GM12878 (cell line): Measurements from ENCODE around the gene OR8U1. TPM values are rescaled to one million over a fixed set of nuclear protein-coding genes. Genes with fewer than 3 reads are reported as not detected.

Experiments
- ATAC-seq: fragments of 200-7000 bp; cut with Tn5 transposase; 3 replicates; pipeline ENCODE4 v1.9.1; 2020; ENCODE audit warnings: mild to moderate bottlenecking, moderate library complexity
- BruUV-seq: library from RNA; stranded (reverse); fragments of 400-500 nt; replicated peaks from 2 replicates; lab custom pipeline; 2021; lab: Mats Ljungman, UMichigan
- CTCF ChIA-PET: fragments of 300-600 bp; sonication (Branson Sonifier 250); formaldehyde crosslinking; extraction: SDS; loops from one replicate; lab custom pipeline; 2021; ENCODE audit warnings: inconsistent platforms; lab: Yijun Ruan, JAX
- POLR2A ChIA-PET: fragments of 350-600 bp; formaldehyde crosslinking; extraction: SDS; loops from one replicate; lab custom pipeline; 2021; ENCODE audit warnings: inconsistent platforms; lab: Charles Lee
- RAD21 ChIA-PET: fragments of 300-600 bp; sonication (Branson Sonifier 250); formaldehyde crosslinking; loops from one replicate; lab custom pipeline; 2023; ENCODE audit warnings: antibody characterized with exemption; ENCODE audit not compliant: unreplicated experiment; lab: Charles Lee
- SMC1A ChIA-PET: fragments of 300-600 bp; sonication (Branson Sonifier 250); formaldehyde crosslinking; loops from one replicate; lab custom pipeline; 2023; ENCODE audit not compliant: unreplicated experiment, uncharacterized antibody; lab: Charles Lee
- DNase-seq: peaks from one replicate; pipeline ENCODE4 v3.0.0-alpha.2; 2011; ENCODE audit warnings: low read depth, low spot score
- FAIRE-seq: peaks from 3 replicates; lab custom pipeline; 2011; peaks lifted over from hg19 to GRCh38; lab: Jason Lieb, UNC
- H2AFZ ChIP-seq: 2 replicates; pipeline ENCODE4 v1.6.0; 2011; ENCODE audit warnings: low read depth, low read length, control low read depth; ENCODE audit not compliant: control insufficient read depth
- H3K27ac ChIP-seq: 2 replicates; pipeline ENCODE4 v1.5.1; 2011; ENCODE audit warnings: control low read depth; ENCODE audit not compliant: control insufficient read depth, insufficient read depth
- H3K27me3 ChIP-seq, 2 experiments: replicated peaks in 1 of 2; 2 replicates each; pipeline versions ENCODE4 v1.6.0 to v1.6.1; 2011; ENCODE audit warnings: low read length in 1 of 2; ENCODE audit not compliant: control insufficient read depth in 2 of 2, insufficient read depth in 2 of 2
- H3K36me3 ChIP-seq, 2 experiments: 2 replicates each; pipeline ENCODE4 v1.5.1; 2011; ENCODE audit warnings: low read length in 1 of 2; ENCODE audit not compliant: control insufficient read depth in 2 of 2, insufficient read depth in 2 of 2
- H3K4me1 ChIP-seq: 2 replicates; pipeline ENCODE4 v1.6.1; 2011; ENCODE audit warnings: mild to moderate bottlenecking, low read length, moderate library complexity, mixed read lengths; ENCODE audit not compliant: control insufficient read depth, insufficient read depth
- H3K4me2 ChIP-seq: 2 replicates; pipeline ENCODE4 v1.6.0; 2011; ENCODE audit warnings: control low read depth; ENCODE audit not compliant: control insufficient read depth, insufficient read depth
- H3K4me3 ChIP-seq: fragments of 200-600 bp; sonication (generic); 2 replicates; pipeline ENCODE4 v1.5.1; 2016
- H3K79me2 ChIP-seq: 2 replicates; pipeline ENCODE4 v1.6.0; 2011; ENCODE audit warnings: low read length; ENCODE audit not compliant: control insufficient read depth, insufficient read depth
- H3K9ac ChIP-seq: 2 replicates; pipeline ENCODE4 v1.8.0; 2011; ENCODE audit warnings: low read length, control low read depth, mixed read lengths; ENCODE audit not compliant: control insufficient read depth, insufficient read depth
- H3K9me3 ChIP-seq: replicated peaks from 3 replicates; pipeline ENCODE4 v1.5.1; 2011; ENCODE audit warnings: mild to moderate bottlenecking, low read length; ENCODE audit not compliant: control insufficient read depth, insufficient read depth
- H4K20me1 ChIP-seq: 2 replicates; pipeline ENCODE4 v1.6.0; 2011; ENCODE audit not compliant: control insufficient read depth, insufficient read depth
- ATF7 ChIP-seq: fragments of 450-650 bp; IDR thresholded peaks from 2 replicates; pipeline ENCODE4 v1.6.1; 2016; ENCODE audit warnings: low read depth, mild to moderate bottlenecking
- CBX3 ChIP-seq: fragments of 200-600 bp; sonication (generic); IDR thresholded peaks from 2 replicates; pipeline ENCODE4 v1.6.1; 2016; ENCODE audit warnings: low read depth, borderline replicate concordance
- ELK1 ChIP-seq: IDR thresholded peaks from 2 replicates; pipeline ENCODE4 v1.6.1; 2012; ENCODE audit warnings: low read depth, low read length, improper control_type of control experiment
- ESRRA ChIP-seq: IDR thresholded peaks from 2 replicates; pipeline ENCODE4 v1.6.1; 2012; ENCODE audit warnings: mild to moderate bottlenecking, low read length, improper control_type of control experiment
- IRF4 ChIP-seq: IDR thresholded peaks from 2 replicates; pipeline ENCODE4 v1.6.1; 2011; ENCODE audit warnings: low read depth, low read length
- MEF2B ChIP-seq: fragments of 450-650 bp; IDR thresholded peaks from 2 replicates; pipeline ENCODE4 v1.6.1; 2018; ENCODE audit warnings: mild to moderate bottlenecking, moderate library complexity; ENCODE audit not compliant: partially characterized antibody, poor library complexity, severe bottlenecking
- NFYA ChIP-seq: IDR thresholded peaks from 2 replicates; pipeline ENCODE4 v1.6.1; 2011; ENCODE audit warnings: low read depth, mild to moderate bottlenecking, low read length, improper control_type of control experiment, borderline replicate concordance
- RAD51 ChIP-seq: fragments of 450-650 bp; IDR thresholded peaks from 2 replicates; pipeline ENCODE4 v1.6.1; 2016; ENCODE audit warnings: moderate library complexity, mild to moderate bottlenecking, inconsistent platforms
- RELA ChIP-seq: fragments of 450-650 bp; IDR thresholded peaks from 2 replicates; pipeline ENCODE4 v1.8.0; 2014; ENCODE audit warnings: borderline replicate concordance; ENCODE audit not compliant: partially characterized antibody
- RELB ChIP-seq: fragments of 450-650 bp; IDR thresholded peaks from 2 replicates; pipeline ENCODE4 v1.6.1; 2017; ENCODE audit warnings: low read depth, mild to moderate bottlenecking, moderate library complexity
- YY1 ChIP-seq: IDR thresholded peaks from 2 replicates; pipeline ENCODE4 v1.6.1; 2011; ENCODE audit warnings: low read depth, mild to moderate bottlenecking, low read length
- ZBTB4 ChIP-seq: fragments of 450-650 bp; formaldehyde crosslinking; IDR thresholded peaks from 2 replicates; pipeline ENCODE4 v1.4.0; 2022; ENCODE audit warnings: mild to moderate bottlenecking, moderate library complexity
- ZBTB40 ChIP-seq: fragments of 450-650 bp; IDR thresholded peaks from 2 replicates; pipeline ENCODE4 v1.6.1; 2016; ENCODE audit warnings: mild to moderate bottlenecking, moderate library complexity, borderline replicate concordance
- WGBS: methylation state at CpG from one replicate; pipeline ENCODE4 v1.1.6; 2016; ENCODE audit warnings: low lambda C conversion rate; ENCODE audit not compliant: insufficient replicate concordance, insufficient coverage; ENCODE audit errors: missing lambda C conversion rate; 5-methylcytosine and 5-hydroxymethylcytosine counted together
- in situ Hi-C: fragments of 300-500 bp; cut with MboI; formaldehyde crosslinking; loops from 9 replicates; pipeline ENCODE4 v1.14.3; 2018; ENCODE audit warnings: mixed read lengths
- intact Hi-C: fragments of 100-400 bp; cut with micrococcal nuclease; formaldehyde crosslinking; loops from one replicate; pipeline ENCODE4 v1.14.2; 2022; ENCODE audit not compliant: unreplicated experiment
- polyA plus RNA-seq, 11 experiments: library from polyadenylated mRNA; depleted of rRNA in 4 of 11; unstranded in 6 of 11; stranded (reverse) in 5 of 11; fragments of >200 nt; fragmentation: Nextera tagmentation in 4 of 11; fragmentation: Illumina TruSeq in 1 of 11; extraction: Ambion mirVana in 4 of 11; extraction: Trizol in 1 of 11; gene quantifications; 1 replicate in 1 of 11; 2 replicates in 10 of 11; pipeline versions ENCODE4 v1.2.1 to v1.2.3, GENCODE V29; 2011 to 2016; ENCODE audit warnings: inconsistent platforms in 2 of 11, missing spikeins in 2 of 11, low read depth in 1 of 11
- total RNA-seq, 4 experiments: library from RNA; depleted of rRNA in 3 of 4; stranded (reverse); fragments of >200 nt in 3 of 4; fragmentation: Illumina TruSeq in 1 of 4; extraction: Trizol in 1 of 4; gene quantifications; 2 replicates each; pipeline versions ENCODE4 v1.2.1 to v1.2.3, GENCODE V29; 2013 to 2021

OR8U1 gene
- total and polyA plus RNA-seq, 10 of the 15 experiments (the other 5 are each of a cell fraction or from before 2014, with no cell fraction given) = not detected

GRCh38 chr11:56394381-56394780, 19.0 kb downstream of the OR8U1 start:
- ChIA-PET CTCF (no interaction called here), RAD21 (no interaction called here), SMC1A (no interaction called here)
- no peaks in the 10 kb centered on the region for H3K9me3 ChIP-seq
- DNase-seq (no peak), FAIRE-seq (no peak), ATAC-seq (no peak)
- WGBS = 55% methylated on average over 3 of the region's 3 CpGs
- H2AFZ ChIP-seq = no peak overlapping the region
- H4K20me1 ChIP-seq = no peaks in the 10 kb centered on the region
- no peak overlapping the region for H3K4me3 ChIP-seq
- H3K4me2 ChIP-seq = no peak overlapping the region
- intact Hi-C loops = no loop called here
- H3K9ac ChIP-seq = no peak overlapping the region
- H3K27ac ChIP-seq = no peak overlapping the region
- no peaks in the 10 kb centered on the region for H3K27me3 ChIP-seq
- H3K4me1 ChIP-seq = no peaks in the 10 kb centered on the region
- H3K79me2 ChIP-seq = no peaks in the 10 kb centered on the region
- no peaks in the 10 kb centered on the region for H3K36me3 ChIP-seq
- in situ Hi-C loops = no loop called here
- BruUV-seq = no TSS peak
- no peak for TF ChIP-seq ATF7
- TF ChIP-seq RELA = no peak
- no peak for TF ChIP-seq RAD51
- TF ChIP-seq RELB = no peak
- TF ChIP-seq IRF4 = no peak
- no peak for TF ChIP-seq YY1
- no peak for TF ChIP-seq MEF2B
- no peak for TF ChIP-seq ZBTB40
- no peak for TF ChIP-seq CBX3
- TF ChIP-seq ZBTB4 (CRISPR knock-in tag) = no peak
- no peak for TF ChIP-seq ESRRA
- no peak for TF ChIP-seq NFYA
- TF ChIP-seq ELK1 = no peak
- TF ChIP-seq, all 136 proteins: peak for 0
- POLR2A ChIA-PET = no interaction called here
